ENCODE data around the gene ABHD10.

Gene ABHD10

GRCh38 chr3:111979434-111980038, 710 bp downstream of the ABHD10 start:
- DNase-seq (ENCODE audit: extremely low spot score) = peak; percentile 44
- TF ChIP-seq, protein P1, sequence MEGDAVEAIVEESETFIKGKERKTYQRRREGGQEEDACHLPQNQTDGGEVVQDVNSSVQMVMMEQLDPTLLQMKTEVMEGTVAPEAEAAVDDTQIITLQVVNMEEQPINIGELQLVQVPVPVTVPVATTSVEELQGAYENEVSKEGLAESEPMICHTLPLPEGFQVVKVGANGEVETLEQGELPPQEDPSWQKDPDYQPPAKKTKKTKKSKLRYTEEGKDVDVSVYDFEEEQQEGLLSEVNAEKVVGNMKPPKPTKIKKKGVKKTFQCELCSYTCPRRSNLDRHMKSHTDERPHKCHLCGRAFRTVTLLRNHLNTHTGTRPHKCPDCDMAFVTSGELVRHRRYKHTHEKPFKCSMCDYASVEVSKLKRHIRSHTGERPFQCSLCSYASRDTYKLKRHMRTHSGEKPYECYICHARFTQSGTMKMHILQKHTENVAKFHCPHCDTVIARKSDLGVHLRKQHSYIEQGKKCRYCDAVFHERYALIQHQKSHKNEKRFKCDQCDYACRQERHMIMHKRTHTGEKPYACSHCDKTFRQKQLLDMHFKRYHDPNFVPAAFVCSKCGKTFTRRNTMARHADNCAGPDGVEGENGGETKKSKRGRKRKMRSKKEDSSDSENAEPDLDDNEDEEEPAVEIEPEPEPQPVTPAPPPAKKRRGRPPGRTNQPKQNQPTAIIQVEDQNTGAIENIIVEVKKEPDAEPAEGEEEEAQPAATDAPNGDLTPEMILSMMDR (IDR thresholded peaks at IDR 0.05; ENCODE audit: control extremely low read depth, extremely low read depth, low read depth, missing control alignments) = no peak
- ChIA-PET CTCF (interaction anchor here (1.2 to 6.6 kb wide), 7 partner anchors 9 to 309 kb away, joined by 4 to 74 read pairs (median 14); partner anchors contain the start of gene TAGLN3), POLR2A (interaction anchor here (1.0 to 1.4 kb wide), 2 partner anchors 12 to 14 kb away, joined by 3 read pairs; no protein-coding TSS in a partner anchor)

GRCh38 chr3:111980716-111981456, 2.1 kb downstream of the ABHD10 start:
- no peak for DNase-seq (ENCODE audit: extremely low spot score)
- CTCF ChIA-PET = interaction anchor here (1.1 to 6.6 kb wide), 4 partner anchors 8 to 33 kb away, joined by 4 to 74 read pairs (median 16); no protein-coding TSS in a partner anchor
- POLR2A ChIA-PET = no interaction called here
- TF ChIP-seq, protein P1 (IDR thresholded peaks at IDR 0.05; ENCODE audit: control extremely low read depth, extremely low read depth, low read depth, missing control alignments) = no peak

- ChIA-PET CTCF (interaction anchor here (1.1 to 6.6 kb wide), 4 partner anchors 8 to 32 kb away, joined by 4 to 74 read pairs (median 6); no protein-coding TSS in a partner anchor), POLR2A (no interaction called here)
- DNase-seq (ENCODE audit: extremely low spot score) = no peak
- TF ChIP-seq, protein P1 (IDR thresholded peaks at IDR 0.05; ENCODE audit: control extremely low read depth, extremely low read depth, low read depth, missing control alignments) = no peak
Observed at GRCh38 chr3:111981457-111981763, 2.6 kb downstream of the ABHD10 start.

GRCh38 chr3:111984636-111985298, 5.9 kb downstream of the ABHD10 start:
- POLR2A ChIA-PET = no interaction called here
- TF ChIP-seq, protein P1 (IDR thresholded peaks at IDR 0.05; ENCODE audit: control extremely low read depth, extremely low read depth, low read depth, missing control alignments) = no peak
- DNase-seq (ENCODE audit: extremely low spot score) = no peak
- CTCF ChIA-PET = interaction anchor here (3.8 to 20.7 kb wide), 2 partner anchors 28 to 268 kb away, joined by 9 to 383 read pairs; no protein-coding TSS in a partner anchor

DNA sequence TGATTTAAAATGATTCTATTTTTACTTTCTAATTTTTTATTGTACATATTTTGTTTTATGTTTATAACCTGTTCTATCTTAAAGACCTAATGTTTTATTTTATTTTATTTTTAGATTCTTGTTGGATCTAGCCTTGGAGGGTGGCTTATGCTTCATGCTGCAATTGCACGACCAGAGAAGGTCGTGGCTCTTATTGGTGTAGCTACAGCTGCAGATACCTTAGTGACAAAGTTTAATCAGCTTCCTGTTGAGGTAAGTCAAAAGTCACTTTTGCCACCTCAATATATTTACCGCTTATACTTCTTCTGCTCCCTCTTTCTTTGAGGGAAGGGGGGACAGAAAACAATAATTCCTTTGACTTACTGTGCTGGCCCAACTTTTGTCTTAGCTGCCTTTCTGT, 8.0 kb downstream of the ABHD10 start:
- ChIA-PET POLR2A (no interaction called here), CTCF (interaction anchor here (0.9 to 20.7 kb wide), 6 partner anchors 14 to 270 kb away, joined by 3 to 383 read pairs (median 8); partner anchors contain the start of gene TAGLN3)
- TF ChIP-seq, protein P1 (IDR thresholded peaks at IDR 0.05; ENCODE audit: control extremely low read depth, extremely low read depth, low read depth, missing control alignments) = no peak
- no peak for DNase-seq (ENCODE audit: extremely low spot score)

- peak; percentile 41 for DNase-seq (ENCODE audit: extremely low spot score)
- CTCF ChIA-PET = interaction anchor here (0.6 to 20.7 kb wide), 24 partner anchors 8 to 320 kb away, joined by 3 to 383 read pairs (median 5); partner anchors contain the start of genes ABHD10 and TAGLN3
- POLR2A ChIA-PET = interaction anchor here (0.7 kb wide), 1 partner anchor 11 kb away, joined by 3 read pairs; the partner anchor contains the start of gene ABHD10
Observed at GRCh38 chr3:111989061-111989678, 10.3 kb downstream of the ABHD10 start.

More at GRCh38 chr3:111989061-111989678, 10.3 kb downstream of the ABHD10 start:
- TF ChIP-seq, protein P1 (IDR thresholded peaks at IDR 0.05; ENCODE audit: control extremely low read depth, extremely low read depth, low read depth, missing control alignments) = peak; percentile 85

Data from GM10248 (cell line).